Right lobe of liver (tissue), 4 donors: ENCODE results near the gene FRK.

Source experiments
- CTCF ChIP-seq, 4 donors: fragments of 200-600 bp in 3 of 4; fragments of 450-650 bp in 1 of 4; IDR thresholded peaks; one replicate each; pipeline versions ENCODE4 v1.5.1 to v1.8.0; 2016 to 2022; ENCODE audit warnings: antibody characterized with exemption in 4 of 4, mild to moderate bottlenecking in 2 of 4
- POLR2A ChIP-seq: fragments of 450-650 bp; IDR thresholded peaks from one replicate; pipeline ENCODE4 v1.6.1; 2017; ENCODE audit warnings: antibody characterized with exemption, mild to moderate bottlenecking
- donor health status: DM: no; HTN: no; CAD: no.
- donor health status: DM: no; HTN: no; CAD: no.
- donor health status: DM: no; HTN: yes; CAD: no.

- TF ChIP-seq CTCF (IDR thresholded peaks at IDR 0.05): no peak
- TF ChIP-seq POLR2A: no peak
Observed at GRCh38 chr6:115934829-115935228, 125.9 kb downstream of the FRK start.
